AG20443 (cell line): ENCODE data around the gene DHRS9.
"Not testable (repeated sequence)": the region's sequence is repeated elsewhere in the genome, so short reads cannot be mapped to it uniquely, and the experiment has no call there.

Experiments used
- DNase-seq: peaks from one replicate; pipeline ENCODE4 v3.0.0; 2012; ENCODE audit warnings: low spot score, mixed read lengths

The DHRS9 gene

GRCh38 chr2:169095621-169096105, 26.3 kb downstream of the DHRS9 start:
- DNase-seq = peak; percentile 83

- no peak for DNase-seq
These were observed 35.5 kb downstream of the DHRS9 start for GRCh38 chr2:169104848-169105247.

- DNase-seq = no peak
These were observed 36.1 kb downstream of the DHRS9 start for GRCh38 chr2:169105476-169105875.

GRCh38 chr2:169106134-169106533, 36.8 kb downstream of the DHRS9 start:
- DNase-seq = no peak

- no peak for DNase-seq
These were observed 37.5 kb downstream of the DHRS9 start for GRCh38 chr2:169106563-169107545.

- no peak for DNase-seq
These were observed 38.3 kb downstream of the DHRS9 start for GRCh38 chr2:169107645-169108044.

GRCh38 chr2:169108099-169108884, 38.9 kb downstream of the DHRS9 start:
- no peak for DNase-seq

- DNase-seq = peak; percentile 77
These were observed 40.4 kb downstream of the DHRS9 start for GRCh38 chr2:169109502-169110409.

- no peak for DNase-seq
These were observed 41.1 kb downstream of the DHRS9 start for GRCh38 chr2:169110419-169110818.

GRCh38 chr2:169110916-169111315, 41.6 kb downstream of the DHRS9 start:
- peak; percentile 18 for DNase-seq

- no peak for DNase-seq
These were observed 43.5 kb downstream of the DHRS9 start for GRCh38 chr2:169112841-169113240.

- DNase-seq = no peak
These were observed 44.7 kb downstream of the DHRS9 start for GRCh38 chr2:169114056-169114455.

GRCh38 chr2:169116327-169116726, 47.0 kb downstream of the DHRS9 start:
- no peak for DNase-seq

- no peak for DNase-seq
These were observed 47.6 kb downstream of the DHRS9 start for GRCh38 chr2:169116993-169117392.

GRCh38 chr2:169118060-169118459, 48.7 kb downstream of the DHRS9 start:
- no peak for DNase-seq

GRCh38 chr2:169119123-169119760, 49.9 kb downstream of the DHRS9 start:
- DNase-seq = no peak

- DNase-seq = no peak
These were observed 50.5 kb downstream of the DHRS9 start for GRCh38 chr2:169119851-169120250.

- no peak for DNase-seq
These were observed 60.4 kb downstream of the DHRS9 start for GRCh38 chr2:169129703-169130243.

- peak; percentile 52 for DNase-seq
These were observed 62.5 kb downstream of the DHRS9 start for GRCh38 chr2:169131587-169132512.

- DNase-seq = not testable (repeated sequence)
These were observed 64.9 kb downstream of the DHRS9 start for GRCh38 chr2:169134272-169134671.
